ENCODE measurements around the gene OSER1. TPM values are rescaled to one million over a fixed set of nuclear protein-coding genes. Genes with fewer than 3 reads are reported as not detected.

Gene OSER1
- total RNA-seq, 1 experiment from 2014 or later: 79.7 TPM

DNA sequence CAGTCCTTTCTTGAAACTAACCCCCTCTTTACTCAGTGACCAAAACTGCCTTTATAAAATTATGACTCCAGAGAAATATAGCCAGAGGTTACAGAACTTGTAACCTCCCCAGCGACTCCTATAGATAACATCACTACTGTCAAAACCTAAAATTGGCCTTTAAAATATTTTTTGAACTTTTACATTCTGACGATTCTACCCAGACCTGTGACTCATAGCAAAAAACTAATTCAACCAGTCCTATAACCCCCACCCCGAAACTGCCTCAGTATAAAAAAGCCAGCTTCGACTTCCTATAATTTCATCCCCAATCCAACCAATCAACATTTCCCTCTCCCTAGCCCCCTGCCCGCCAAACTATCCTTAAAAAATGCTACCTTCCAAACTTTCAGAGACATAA is 37.5 kb downstream of the OSER1 start:
- CTCF ChIA-PET: interaction anchor here (0.8 kb wide), 1 partner anchor 17 kb away, joined by 3 read pairs; no protein-coding TSS in a partner anchor
- H3K4me3 ChIP-seq (ENCODE audit: low read depth, low read length): no peak overlapping the region
- no TSS peak for BruUV-seq (replicated peaks)
- Mint-ChIP-seq H3K9me3 (ENCODE audit: unreplicated experiment) (no peaks in the 10 kb centered on the region), H3K4me1 (ENCODE audit: low read depth, unreplicated experiment) (peaks cover 5% of the 10 kb centered on the region), H3K27me3 (ENCODE audit: insufficient read depth, unreplicated experiment) (no peaks in the 10 kb centered on the region), H3K4me3 (ENCODE audit: unreplicated experiment) (no peak overlapping the region), H3K27ac (ENCODE audit: unreplicated experiment) (no peak overlapping the region), H3K36me3 (ENCODE audit: insufficient read depth, unreplicated experiment) (no peaks in the 10 kb centered on the region)
- DNase-seq: no peak
- no peaks in the 10 kb centered on the region for H3K4me1 ChIP-seq
- POLR2A ChIA-PET: no interaction called here
- intact Hi-C loops (cut with micrococcal nuclease; ENCODE audit: unreplicated experiment): no loop called here
- H3K27me3 ChIP-seq (replicated peaks; ENCODE audit: control insufficient read depth, insufficient read depth, low read length): no peaks in the 10 kb centered on the region
- TF ChIP-seq, protein P1, sequence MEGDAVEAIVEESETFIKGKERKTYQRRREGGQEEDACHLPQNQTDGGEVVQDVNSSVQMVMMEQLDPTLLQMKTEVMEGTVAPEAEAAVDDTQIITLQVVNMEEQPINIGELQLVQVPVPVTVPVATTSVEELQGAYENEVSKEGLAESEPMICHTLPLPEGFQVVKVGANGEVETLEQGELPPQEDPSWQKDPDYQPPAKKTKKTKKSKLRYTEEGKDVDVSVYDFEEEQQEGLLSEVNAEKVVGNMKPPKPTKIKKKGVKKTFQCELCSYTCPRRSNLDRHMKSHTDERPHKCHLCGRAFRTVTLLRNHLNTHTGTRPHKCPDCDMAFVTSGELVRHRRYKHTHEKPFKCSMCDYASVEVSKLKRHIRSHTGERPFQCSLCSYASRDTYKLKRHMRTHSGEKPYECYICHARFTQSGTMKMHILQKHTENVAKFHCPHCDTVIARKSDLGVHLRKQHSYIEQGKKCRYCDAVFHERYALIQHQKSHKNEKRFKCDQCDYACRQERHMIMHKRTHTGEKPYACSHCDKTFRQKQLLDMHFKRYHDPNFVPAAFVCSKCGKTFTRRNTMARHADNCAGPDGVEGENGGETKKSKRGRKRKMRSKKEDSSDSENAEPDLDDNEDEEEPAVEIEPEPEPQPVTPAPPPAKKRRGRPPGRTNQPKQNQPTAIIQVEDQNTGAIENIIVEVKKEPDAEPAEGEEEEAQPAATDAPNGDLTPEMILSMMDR (IDR thresholded peaks at IDR 0.05; ENCODE audit: insufficient read depth in 1 of 2, low read depth in 1 of 2, low read length in 1 of 2, severe bottlenecking in 1 of 2, unreplicated experiment in 1 of 2): no peak
- no peaks in the 10 kb centered on the region for H3K36me3 ChIP-seq (ENCODE audit: control insufficient read depth, insufficient read depth, low read length)
- H3K9me3 ChIP-seq: no peaks in the 10 kb centered on the region

DNA sequence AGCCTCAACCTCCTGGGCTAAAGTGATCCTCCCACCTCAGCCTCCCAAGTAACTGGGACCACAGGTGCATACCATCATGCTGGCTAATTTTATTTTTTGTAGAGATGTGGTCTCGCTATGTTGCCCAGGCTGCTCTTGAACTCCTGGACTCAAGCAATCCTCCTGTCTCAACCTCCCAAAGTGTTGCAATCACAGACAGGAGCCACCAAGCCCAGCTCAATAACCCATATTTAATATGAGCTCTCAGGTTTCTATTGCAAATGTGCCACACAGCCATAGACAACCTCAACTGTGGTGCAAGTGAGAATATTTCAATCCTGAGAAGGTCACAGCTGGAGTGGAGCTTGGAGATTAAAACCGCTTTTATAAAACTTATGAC is 38.0 kb downstream of the OSER1 start:
- intact Hi-C loops (cut with micrococcal nuclease; ENCODE audit: unreplicated experiment): no loop called here
- no peak overlapping the region for H3K4me3 ChIP-seq (ENCODE audit: low read depth, low read length)
- no peak overlapping the region for H3K4me3 Mint-ChIP-seq (ENCODE audit: unreplicated experiment)
- ChIA-PET CTCF (interaction anchor here (0.8 kb wide), 1 partner anchor 17 kb away, joined by 3 read pairs; no protein-coding TSS in a partner anchor), POLR2A (no interaction called here)
- no peak overlapping the region for H3K27ac Mint-ChIP-seq (ENCODE audit: unreplicated experiment)
- no peaks in the 10 kb centered on the region for H3K36me3 ChIP-seq (ENCODE audit: control insufficient read depth, insufficient read depth, low read length)
- no TSS peak for BruUV-seq (replicated peaks)
- H3K4me1 ChIP-seq: no peaks in the 10 kb centered on the region
- TF ChIP-seq, protein P1 (IDR thresholded peaks at IDR 0.05; ENCODE audit: insufficient read depth in 1 of 2, low read depth in 1 of 2, low read length in 1 of 2, severe bottlenecking in 1 of 2, unreplicated experiment in 1 of 2): no peak
- H3K27me3 Mint-ChIP-seq (ENCODE audit: insufficient read depth, unreplicated experiment): no peaks in the 10 kb centered on the region
- H3K27me3 ChIP-seq (replicated peaks; ENCODE audit: control insufficient read depth, insufficient read depth, low read length): no peaks in the 10 kb centered on the region
- no peaks in the 10 kb centered on the region for H3K36me3 Mint-ChIP-seq (ENCODE audit: insufficient read depth, unreplicated experiment)
- no peak for DNase-seq
- H3K9me3 ChIP-seq: no peaks in the 10 kb centered on the region
- H3K4me1 Mint-ChIP-seq (ENCODE audit: low read depth, unreplicated experiment): peaks cover 5% of the 10 kb centered on the region
- no peaks in the 10 kb centered on the region for H3K9me3 Mint-ChIP-seq (ENCODE audit: unreplicated experiment)

DNA sequence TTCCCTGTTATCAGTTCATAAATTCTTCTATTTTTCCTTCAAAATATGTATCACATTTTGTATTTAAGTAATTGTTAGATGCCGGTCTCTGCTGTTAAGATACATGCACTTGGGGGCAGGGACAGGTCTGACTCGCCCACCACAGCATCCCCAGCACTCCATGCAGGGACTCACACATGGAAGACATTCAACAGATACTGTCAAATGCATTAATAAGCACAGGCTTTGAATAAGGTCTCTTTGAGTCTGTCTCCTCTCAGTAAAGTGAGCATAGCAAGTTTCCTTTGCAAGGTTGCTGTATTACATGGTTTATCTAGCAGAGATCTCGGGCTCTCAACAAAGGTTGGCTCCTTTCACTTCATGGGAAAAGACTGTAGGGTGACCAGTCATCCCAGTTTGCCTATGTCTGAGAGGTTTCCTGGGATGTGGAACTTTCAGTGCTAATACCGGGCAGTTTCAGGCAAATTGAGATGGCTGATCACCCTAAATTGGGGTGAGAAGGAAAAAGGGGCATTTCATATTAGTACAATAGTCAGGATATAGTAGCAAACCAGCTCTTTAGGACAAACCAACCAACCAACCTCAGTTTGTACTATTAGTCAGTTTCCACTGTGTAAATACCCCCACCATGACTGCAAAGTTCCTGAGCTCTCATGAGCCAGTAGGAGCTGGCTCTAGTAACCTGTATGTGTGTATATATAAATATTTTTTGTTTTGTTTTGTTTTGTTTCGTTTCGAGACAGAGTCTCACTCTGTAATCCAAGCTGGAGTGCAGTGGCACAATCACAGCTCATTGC is 38.6 kb downstream of the OSER1 start:
- POLR2A ChIA-PET: no interaction called here
- H3K36me3 Mint-ChIP-seq (ENCODE audit: insufficient read depth, unreplicated experiment): no peaks in the 10 kb centered on the region
- Histone ChIP-seq H3K9me3 (no peaks in the 10 kb centered on the region), H3K4me1 (0 out of 2 replicates have a peak, but pooled peaks cover under 1% of the 10 kb centered on the region), H3K4me3 (ENCODE audit: low read depth, low read length) (no peak overlapping the region), H3K27me3 (replicated peaks; ENCODE audit: control insufficient read depth, insufficient read depth, low read length) (no peaks in the 10 kb centered on the region), H3K36me3 (ENCODE audit: control insufficient read depth, insufficient read depth, low read length) (no peaks in the 10 kb centered on the region)
- CTCF ChIA-PET: interaction anchor here (0.8 to 1.4 kb wide), 2 partner anchors 18 kb away, joined by 3 read pairs; no protein-coding TSS in a partner anchor
- no peak overlapping the region for H3K27ac Mint-ChIP-seq (ENCODE audit: unreplicated experiment)
- no peak for DNase-seq
- intact Hi-C loops (cut with micrococcal nuclease; ENCODE audit: unreplicated experiment): no loop called here
- H3K27me3 Mint-ChIP-seq (ENCODE audit: insufficient read depth, unreplicated experiment): no peaks in the 10 kb centered on the region
- H3K4me1 Mint-ChIP-seq (ENCODE audit: low read depth, unreplicated experiment): no peaks in the 10 kb centered on the region
- H3K4me3 Mint-ChIP-seq (ENCODE audit: unreplicated experiment): no peak overlapping the region
- no TSS peak for BruUV-seq (replicated peaks)
- no peaks in the 10 kb centered on the region for H3K9me3 Mint-ChIP-seq (ENCODE audit: unreplicated experiment)
- TF ChIP-seq, protein P1 (IDR thresholded peaks at IDR 0.05; ENCODE audit: insufficient read depth in 1 of 2, low read depth in 1 of 2, low read length in 1 of 2, severe bottlenecking in 1 of 2, unreplicated experiment in 1 of 2): no peak

Measured in Caco-2 (cell line).